Measurements from ENCODE around the gene TM9SF1. TPM values are rescaled to one million over a fixed set of nuclear protein-coding genes. Genes with fewer than 3 reads are reported as not detected.
"Not testable (repeated sequence)": the region's sequence is repeated elsewhere in the genome, so short reads cannot be mapped to it uniquely, and the experiment has no call there.

Gene TM9SF1
- total RNA-seq, 2 experiments from 2014 or later = 20.7 to 22.5 TPM

DNA sequence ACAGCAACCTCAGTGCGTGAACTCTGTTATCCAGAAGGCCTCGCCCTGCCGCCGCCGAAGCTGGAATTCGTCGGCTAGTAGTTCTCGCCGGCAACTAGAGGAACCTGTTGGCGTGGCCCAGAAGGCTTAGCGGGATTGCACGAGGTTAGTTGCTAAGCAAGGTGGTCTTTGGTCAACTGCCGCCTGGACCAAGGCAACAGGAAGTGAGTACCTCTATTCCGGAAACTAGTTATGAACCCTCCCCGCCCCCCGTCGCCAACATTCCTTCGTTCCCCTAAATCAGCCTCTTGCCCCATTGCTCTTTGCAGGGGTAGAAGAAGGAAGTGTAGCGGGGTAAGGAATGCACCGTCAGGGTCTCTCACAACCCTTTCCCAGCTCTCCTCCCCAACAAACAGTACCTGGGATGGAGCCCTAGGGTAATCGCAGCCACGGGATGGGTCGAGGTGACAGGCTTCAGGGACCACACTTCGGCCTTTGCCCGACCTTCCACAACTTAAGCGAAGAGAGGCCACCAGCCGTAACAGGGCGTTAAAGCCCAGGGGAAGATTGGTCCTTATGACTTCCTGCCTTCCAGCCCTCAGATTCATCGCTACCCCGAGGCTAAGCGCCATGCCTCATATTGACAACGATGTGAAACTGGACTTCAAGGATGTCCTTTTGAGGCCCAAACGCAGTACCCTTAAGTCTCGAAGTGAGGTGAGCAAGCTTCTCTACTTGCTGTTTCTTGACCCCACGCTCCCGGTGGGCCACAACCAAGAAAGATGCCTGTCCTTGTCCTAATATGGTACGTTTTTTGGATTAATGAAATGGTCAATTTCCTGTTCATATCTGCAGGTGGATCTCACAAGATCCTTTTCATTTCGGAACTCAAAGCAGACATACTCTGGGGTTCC lies 37.6 kb upstream of the TM9SF1 start, which contains the start of gene GMPR2:
TSS of gene GMPR2 (plus strand) at position 285 of the 893 bp plus-strand sequence. CDS start at position 610, 325 bp downstream.
- Mint-ChIP-seq H3K27ac (peak within 1 kb of the TSS; percentile 93), H3K4me1 (peaks cover 36% of the 10 kb centered on the region), H3K36me3 (peaks cover 24% of the 10 kb centered on the region), H3K4me3 (peak within 1 kb of the TSS; percentile 95), H3K9me3 (no peaks in the 10 kb centered on the region), H3K27me3 (no peaks in the 10 kb centered on the region)
- DNase-seq = no peak

DNA sequence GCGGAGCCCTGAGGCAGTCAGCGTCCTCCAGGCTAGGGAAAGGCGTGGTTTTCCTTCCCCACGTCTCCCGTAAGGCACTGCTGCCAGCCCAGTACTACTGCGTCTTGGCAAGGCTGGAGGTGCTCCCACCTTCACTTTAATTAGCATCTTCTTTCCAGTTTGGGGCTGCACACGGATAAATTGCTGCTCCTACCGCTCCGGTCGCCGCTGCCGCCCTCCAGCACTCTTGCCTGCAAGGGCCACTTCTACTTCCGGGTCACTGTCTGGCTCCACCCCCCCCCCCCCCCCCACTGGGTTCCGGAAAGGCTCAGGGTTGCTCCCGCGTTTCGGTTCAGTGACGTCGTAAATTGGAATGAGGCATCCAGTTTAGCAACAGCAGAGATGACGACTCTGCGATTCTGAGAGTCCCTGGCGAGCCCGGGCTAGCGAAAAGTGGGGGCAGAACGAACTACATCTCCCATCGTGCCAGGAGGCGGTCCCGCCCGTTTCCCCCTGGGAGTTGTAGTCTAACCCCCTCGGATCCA lies 36.9 kb upstream of the TM9SF1 start, which contains the start of gene NEDD8:
TSS of gene NEDD8 (minus strand) at position 247 of the 524 bp plus-strand sequence. CDS start at position 147, 100 bp downstream.
- peak within 1 kb of the TSS; percentile 95 for H3K4me3 Mint-ChIP-seq
- H3K9me3 Mint-ChIP-seq = no peaks in the 10 kb centered on the region
- H3K4me1 Mint-ChIP-seq = peaks cover 35% of the 10 kb centered on the region
- peaks cover 21% of the 10 kb centered on the region for H3K36me3 Mint-ChIP-seq
- DNase-seq = peak; percentile 90
- peak within 1 kb of the TSS; percentile 93 for H3K27ac Mint-ChIP-seq
- no peaks in the 10 kb centered on the region for H3K27me3 Mint-ChIP-seq

DNA sequence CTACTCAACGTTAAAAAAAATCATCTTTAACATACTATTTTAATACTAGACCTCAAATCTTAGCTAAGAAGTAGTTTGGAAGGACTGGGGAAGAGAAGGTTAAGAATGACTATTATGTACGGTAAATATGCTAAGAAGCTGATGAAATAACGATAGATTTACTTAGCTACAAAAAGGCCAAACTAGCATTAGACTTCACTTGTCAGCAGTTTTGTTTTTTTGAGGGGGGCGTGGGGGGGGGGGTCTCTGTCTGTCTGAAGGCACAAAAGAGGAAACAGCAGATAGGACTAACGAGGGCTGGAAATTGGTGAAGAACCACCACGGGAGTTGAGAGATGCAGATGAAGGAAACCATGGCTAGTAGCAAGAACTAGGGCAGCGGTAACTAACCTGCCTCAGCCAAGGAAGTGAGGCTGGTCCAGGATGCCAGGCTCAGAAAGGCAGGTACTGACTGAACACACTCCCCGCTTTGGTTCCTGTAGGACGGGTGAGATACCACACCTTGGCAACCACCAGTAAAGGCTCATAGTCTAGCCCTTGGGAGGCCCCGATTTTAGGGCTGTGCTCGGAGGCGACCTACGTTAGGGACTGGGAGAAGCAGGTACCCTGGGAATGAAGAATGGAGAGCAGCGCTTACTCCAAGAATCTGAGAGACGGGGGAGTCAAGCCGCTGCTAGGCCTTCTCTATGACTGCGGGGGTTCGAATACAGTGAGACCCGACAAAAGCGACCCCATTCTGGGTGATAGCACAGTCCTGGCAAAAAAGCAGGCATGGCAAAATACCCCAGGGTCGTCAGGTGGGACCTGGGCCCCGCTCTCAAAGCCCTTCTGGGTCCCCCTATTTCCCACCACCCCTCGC lies 36.3 kb upstream of the TM9SF1 start:
- Mint-ChIP-seq H3K36me3 (peaks cover 19% of the 10 kb centered on the region), H3K4me1 (peaks cover 41% of the 10 kb centered on the region)

DNA sequence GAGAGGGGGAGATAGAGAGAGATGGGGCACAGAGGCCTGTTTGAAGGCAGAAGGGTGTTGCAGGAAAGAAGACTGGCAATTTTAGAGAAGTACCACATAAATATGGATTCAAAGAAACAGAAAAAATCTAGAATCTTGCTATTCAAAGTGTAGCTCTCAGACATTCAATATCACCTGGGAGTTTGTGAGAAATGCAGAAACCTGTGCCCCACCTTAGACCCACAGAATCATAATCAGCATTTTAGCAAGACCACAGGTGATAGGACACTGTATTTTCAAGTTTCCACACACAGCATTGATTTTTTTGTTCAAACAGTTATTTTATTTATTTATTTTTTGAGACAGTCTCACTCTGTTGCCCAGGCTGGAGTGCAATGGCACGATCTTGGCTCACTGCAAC lies 33.7 kb upstream of the TM9SF1 start:
- H3K27me3 Mint-ChIP-seq = no peaks in the 10 kb centered on the region
- H3K4me1 Mint-ChIP-seq = peaks cover 30% of the 10 kb centered on the region
- no peak overlapping the region for H3K27ac Mint-ChIP-seq
- H3K36me3 Mint-ChIP-seq = peaks cover 9% of the 10 kb centered on the region
- no peak for DNase-seq
- no peaks in the 10 kb centered on the region for H3K9me3 Mint-ChIP-seq
- H3K4me3 Mint-ChIP-seq = no peak overlapping the region

More for the DNA sequence above, 36.3 kb upstream of the TM9SF1 start:
- peak overlapping the region; percentile 95 for H3K4me3 Mint-ChIP-seq
- DNase-seq = peak; percentile 22
- peak overlapping the region; percentile 93 for H3K27ac Mint-ChIP-seq
- H3K9me3 Mint-ChIP-seq = no peaks in the 10 kb centered on the region
- H3K27me3 Mint-ChIP-seq = no peaks in the 10 kb centered on the region

DNA sequence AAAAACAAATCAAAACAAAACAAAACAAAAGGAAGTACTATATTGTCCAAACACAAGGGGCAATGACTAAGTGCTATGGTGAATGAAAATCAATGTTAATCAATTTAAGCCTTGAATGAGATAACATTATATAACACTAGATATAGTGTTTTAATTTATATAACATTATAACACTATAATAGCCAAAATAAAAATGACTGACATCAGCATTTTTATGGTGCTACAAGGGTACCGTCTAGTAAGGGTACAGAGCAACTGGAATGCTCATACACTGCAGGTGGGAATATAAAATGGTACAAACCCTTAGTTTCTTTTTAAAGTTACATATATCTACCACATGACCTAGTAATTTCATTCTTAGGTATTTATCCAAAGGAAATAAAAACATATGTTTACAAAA lies 31.2 kb upstream of the TM9SF1 start:
- Mint-ChIP-seq H3K27ac (no peak overlapping the region), H3K4me1 (peaks cover 25% of the 10 kb centered on the region), H3K9me3 (no peaks in the 10 kb centered on the region), H3K36me3 (peaks cover 9% of the 10 kb centered on the region), H3K4me3 (no peak overlapping the region), H3K27me3 (no peaks in the 10 kb centered on the region)
- DNase-seq = no peak

DNA sequence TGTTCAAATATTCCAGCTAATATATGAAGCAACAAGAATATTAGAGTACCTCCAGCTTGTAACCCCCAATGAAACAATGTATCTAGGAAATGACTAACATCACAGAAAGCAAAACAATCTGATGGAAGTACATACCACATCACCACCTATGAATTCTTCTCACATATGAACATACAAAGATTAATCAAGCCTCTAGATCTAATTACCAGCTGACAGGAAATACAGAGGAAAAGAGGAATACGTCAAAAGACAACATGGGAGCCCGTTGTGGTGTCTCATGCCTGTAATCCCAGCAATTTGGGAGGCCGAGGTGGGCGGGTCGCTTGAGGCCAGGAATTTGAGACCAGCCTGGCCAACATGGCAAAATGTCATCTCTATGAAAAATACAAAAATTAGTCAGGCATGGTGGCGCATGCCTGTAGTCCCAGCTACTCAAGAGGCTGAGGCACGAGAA lies 29.4 kb upstream of the TM9SF1 start:
- H3K4me3 Mint-ChIP-seq = no peak overlapping the region
- H3K4me1 Mint-ChIP-seq = peaks cover 22% of the 10 kb centered on the region
- DNase-seq = no peak
- H3K27ac Mint-ChIP-seq = peak overlapping the region; percentile 2
- H3K27me3 Mint-ChIP-seq = no peaks in the 10 kb centered on the region
- peaks cover 9% of the 10 kb centered on the region for H3K36me3 Mint-ChIP-seq
- H3K9me3 Mint-ChIP-seq = no peaks in the 10 kb centered on the region

DNA sequence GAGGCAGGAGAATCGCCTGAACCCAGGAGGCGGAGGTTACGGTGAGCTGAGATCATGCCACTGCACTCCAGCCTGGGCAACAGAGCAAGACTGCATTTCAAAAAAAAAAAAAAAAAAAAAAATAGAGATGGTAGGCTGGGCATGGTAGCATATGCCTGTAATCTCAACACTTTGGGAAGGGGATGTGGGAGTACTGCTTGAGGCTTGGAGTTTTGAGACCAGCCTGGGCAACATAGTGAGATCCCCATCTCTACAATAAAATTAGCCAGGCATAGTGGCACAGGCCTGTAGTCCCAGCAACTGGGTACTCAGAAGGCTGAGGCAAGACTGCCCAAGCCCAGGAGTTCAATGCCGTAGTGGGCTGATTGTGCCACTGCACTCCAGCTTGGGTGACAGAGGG lies 27.7 kb upstream of the TM9SF1 start:
- H3K4me1 Mint-ChIP-seq = peaks cover 21% of the 10 kb centered on the region
- H3K27me3 Mint-ChIP-seq, H3K27ac Mint-ChIP-seq, DNase-seq, H3K4me3 Mint-ChIP-seq, H3K36me3 Mint-ChIP-seq, H3K9me3 Mint-ChIP-seq: not testable (repeated sequence)

DNA sequence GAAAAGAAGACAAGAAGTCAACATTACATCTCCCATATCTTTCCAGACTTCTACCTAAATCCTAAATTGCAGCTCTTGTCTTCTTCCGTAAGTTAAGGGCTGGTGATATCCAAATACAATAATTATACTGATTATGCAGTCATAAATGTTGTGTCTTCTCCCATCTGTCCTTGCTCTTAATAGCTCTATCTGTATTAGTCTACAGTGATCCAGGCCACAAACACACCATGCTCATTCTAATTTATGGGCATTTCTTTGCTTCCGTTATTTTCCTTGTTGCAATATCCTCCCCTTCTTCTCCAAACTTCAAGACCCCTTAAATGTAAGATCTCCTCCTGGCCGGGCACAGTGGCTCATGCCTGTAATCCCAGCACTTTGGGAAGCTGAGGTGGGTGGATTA lies 24.3 kb upstream of the TM9SF1 start:
- no peaks in the 10 kb centered on the region for H3K27me3 Mint-ChIP-seq
- peaks cover 8% of the 10 kb centered on the region for H3K36me3 Mint-ChIP-seq
- DNase-seq = no peak
- no peaks in the 10 kb centered on the region for H3K9me3 Mint-ChIP-seq
- H3K27ac Mint-ChIP-seq = no peak overlapping the region
- H3K4me3 Mint-ChIP-seq = no peak overlapping the region
- H3K4me1 Mint-ChIP-seq = peaks cover 19% of the 10 kb centered on the region

DNA sequence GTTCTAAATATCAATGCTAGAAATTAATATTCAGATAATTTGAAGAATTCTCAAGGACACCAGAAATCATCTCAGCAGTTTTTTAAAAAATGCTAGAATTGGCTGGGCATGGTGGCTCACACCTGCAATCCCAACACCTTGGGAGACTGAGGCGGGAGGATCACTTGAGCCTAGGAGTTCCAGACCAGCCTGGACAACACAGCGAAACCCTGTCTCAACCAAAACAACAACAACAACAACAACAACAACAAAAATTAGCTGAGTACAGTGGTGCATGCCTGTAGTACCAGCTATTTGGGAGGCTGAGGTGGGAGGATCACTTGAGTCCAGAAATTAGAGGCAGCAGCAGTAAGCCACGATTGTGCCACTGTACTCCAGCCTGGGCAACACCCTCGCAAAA lies 23.8 kb upstream of the TM9SF1 start:
- Mint-ChIP-seq H3K4me1 (peaks cover 20% of the 10 kb centered on the region), H3K9me3 (no peaks in the 10 kb centered on the region), H3K27ac (no peak overlapping the region), H3K36me3 (peaks cover 10% of the 10 kb centered on the region), H3K27me3 (no peaks in the 10 kb centered on the region), H3K4me3 (no peak overlapping the region)
- no peak for DNase-seq

DNA sequence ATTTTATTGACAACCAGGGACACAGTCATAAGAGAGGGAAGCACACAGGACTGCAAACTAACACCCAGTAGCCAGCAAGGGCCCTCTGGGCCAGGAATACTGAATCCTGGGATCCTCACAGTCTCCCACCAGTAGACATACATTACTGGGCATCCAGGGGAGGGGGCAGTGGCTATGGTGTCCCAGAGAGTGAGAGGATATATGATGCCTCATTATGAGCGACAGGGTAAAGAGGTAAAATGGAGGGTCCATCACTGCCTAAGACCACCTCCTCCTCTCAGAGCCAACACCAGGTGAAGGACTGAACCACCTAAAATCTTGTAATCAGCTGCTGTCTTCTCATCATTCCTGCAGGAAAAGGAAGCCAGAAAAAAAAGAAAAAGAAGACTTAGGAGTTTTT lies 21.6 kb upstream of the TM9SF1 start:
- not testable (repeated sequence) for H3K9me3 Mint-ChIP-seq, H3K27me3 Mint-ChIP-seq, H3K4me3 Mint-ChIP-seq, DNase-seq, H3K27ac Mint-ChIP-seq
- peaks cover 24% of the 10 kb centered on the region for H3K36me3 Mint-ChIP-seq
- peaks cover 31% of the 10 kb centered on the region for H3K4me1 Mint-ChIP-seq

DNA sequence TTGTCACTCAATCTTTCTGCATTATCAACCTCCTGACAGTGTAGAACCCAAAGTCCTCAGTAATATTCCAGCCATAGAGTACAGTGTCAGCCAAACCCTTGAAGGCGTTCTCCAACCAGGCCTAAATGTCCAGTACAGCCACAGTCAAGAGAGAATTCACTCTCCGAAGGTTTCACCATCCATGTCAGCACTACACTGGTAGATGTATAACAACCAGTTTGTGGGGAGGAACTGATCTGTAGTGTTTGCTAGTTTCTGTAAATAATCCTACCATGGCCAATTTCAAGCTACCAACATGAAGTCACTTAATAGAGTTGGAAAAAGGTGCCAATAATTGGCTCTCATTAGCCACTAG lies 21.1 kb upstream of the TM9SF1 start:
- H3K4me1 Mint-ChIP-seq = peaks cover 35% of the 10 kb centered on the region
- peak overlapping the region; percentile 97 for H3K27ac Mint-ChIP-seq
- H3K9me3 Mint-ChIP-seq = no peaks in the 10 kb centered on the region
- DNase-seq = no peak
- H3K36me3 Mint-ChIP-seq = peaks cover 29% of the 10 kb centered on the region
- H3K27me3 Mint-ChIP-seq = peaks cover 3% of the 10 kb centered on the region
- peak overlapping the region; percentile 90 for H3K4me3 Mint-ChIP-seq

DNA sequence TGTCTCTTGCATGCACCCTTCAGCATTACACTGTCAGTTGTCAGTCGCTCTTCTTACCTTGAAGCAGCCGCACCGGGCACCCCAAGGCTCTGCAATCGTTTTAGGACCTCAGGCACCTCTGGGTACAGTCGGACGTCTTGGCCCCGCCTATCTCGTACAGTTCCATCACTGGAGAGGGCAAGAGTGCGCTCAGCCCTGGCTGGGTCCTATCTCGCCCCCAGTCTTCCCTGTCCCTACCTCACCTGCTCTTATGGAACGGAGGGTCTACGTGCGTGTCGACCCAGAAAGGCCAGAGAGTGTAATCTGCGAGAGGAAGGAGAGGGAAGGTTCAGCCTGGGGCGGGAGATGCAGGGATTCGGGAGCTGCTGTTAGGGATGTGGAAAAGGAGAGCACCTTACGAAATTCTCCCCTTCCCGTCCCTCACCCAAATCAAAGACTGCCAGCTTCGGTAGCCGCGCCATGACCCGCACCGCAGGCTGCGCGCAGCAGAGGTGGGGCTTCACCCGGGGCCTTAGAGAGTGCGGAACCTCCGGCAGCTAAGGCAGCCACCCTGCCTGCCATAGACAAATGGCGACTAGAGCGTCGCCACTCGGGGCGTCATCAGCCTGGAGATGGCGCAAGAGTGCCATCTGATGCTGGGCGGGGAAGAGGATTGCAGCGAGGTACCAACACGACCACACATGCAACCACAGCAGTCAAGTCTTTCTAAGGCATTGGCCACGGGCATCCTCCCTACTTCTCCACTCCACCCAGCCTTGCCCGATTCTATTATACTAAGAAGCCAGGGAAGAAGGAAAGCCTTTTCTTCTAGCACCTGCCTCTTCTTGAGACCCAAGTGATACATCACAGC lies 20.5 kb upstream of the TM9SF1 start, which contains the start of gene MDP1:
TSS of gene MDP1 (minus strand) at position 572 of the 850 bp plus-strand sequence. CDS start at position 461, 111 bp downstream.
- Mint-ChIP-seq H3K27ac (peak within 1 kb of the TSS; percentile 97), H3K4me1 (peaks cover 36% of the 10 kb centered on the region)

DNA sequence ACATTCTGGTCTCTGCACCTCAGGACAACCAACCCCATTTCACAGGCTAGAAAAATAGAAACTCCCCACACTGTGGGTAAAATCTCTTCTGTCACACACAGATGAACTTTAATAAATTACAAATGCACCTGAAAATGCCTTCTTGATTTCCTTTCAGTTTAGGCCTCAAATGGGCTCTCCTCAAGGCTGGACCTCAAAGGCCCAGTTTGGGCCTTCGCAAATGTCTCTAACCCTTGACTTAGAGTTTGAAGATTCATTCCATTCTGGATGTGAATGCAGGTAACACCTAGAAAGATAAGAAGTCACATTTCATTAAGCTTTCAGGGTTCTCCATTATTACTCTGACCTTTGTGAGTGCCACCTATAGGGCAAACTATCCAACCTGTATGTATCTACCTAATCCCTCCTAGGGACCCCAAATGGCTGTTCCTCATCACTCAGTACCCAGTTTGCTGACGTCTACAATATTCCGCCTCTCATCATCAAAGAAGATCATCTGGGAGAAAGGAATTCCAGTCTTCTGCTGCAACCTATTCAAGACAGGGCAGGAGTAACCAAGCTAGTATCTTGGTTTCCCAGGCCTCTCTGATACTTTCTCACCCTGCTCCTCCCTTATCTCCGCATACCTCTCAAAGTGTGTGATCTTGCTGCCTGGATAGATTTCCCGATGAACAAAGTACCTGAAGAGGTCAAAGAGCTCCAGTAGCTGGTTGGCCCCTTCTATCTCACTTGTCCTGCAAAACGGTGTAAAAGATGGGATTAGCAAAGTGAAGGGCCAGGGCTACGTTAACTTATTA lies 18.8 kb upstream of the TM9SF1 start:
- Mint-ChIP-seq H3K4me3 (peak overlapping the region; percentile 88), H3K36me3 (peaks cover 40% of the 10 kb centered on the region), H3K4me1 (peaks cover 38% of the 10 kb centered on the region), H3K27ac (peak overlapping the region; percentile 96), H3K9me3 (no peaks in the 10 kb centered on the region), H3K27me3 (peaks cover 3% of the 10 kb centered on the region)
- DNase-seq = no peak

More for the DNA sequence above, 20.5 kb upstream of the TM9SF1 start, which contains the start of gene MDP1:
- H3K9me3 Mint-ChIP-seq = no peaks in the 10 kb centered on the region
- H3K4me3 Mint-ChIP-seq = peak within 1 kb of the TSS; percentile 90
- peaks cover 33% of the 10 kb centered on the region for H3K36me3 Mint-ChIP-seq
- peaks cover 3% of the 10 kb centered on the region for H3K27me3 Mint-ChIP-seq
- DNase-seq = peak; percentile 85

Data from activated naive CD8-positive, alpha-beta T cell treated with anti-CD3 and anti-CD28 coated beads for 36 hours (primary cell).